ENCODE results near the gene EHD4. TPM values are rescaled to one million over a fixed set of nuclear protein-coding genes. Genes with fewer than 3 reads are reported as not detected.

EHD4 gene
- total and polyA plus RNA-seq, 9 of the 15 experiments (the other 6 are each of a cell fraction or from before 2014, with no cell fraction given), result 0.89 to 10.3 (median 6.4) TPM

DNA sequence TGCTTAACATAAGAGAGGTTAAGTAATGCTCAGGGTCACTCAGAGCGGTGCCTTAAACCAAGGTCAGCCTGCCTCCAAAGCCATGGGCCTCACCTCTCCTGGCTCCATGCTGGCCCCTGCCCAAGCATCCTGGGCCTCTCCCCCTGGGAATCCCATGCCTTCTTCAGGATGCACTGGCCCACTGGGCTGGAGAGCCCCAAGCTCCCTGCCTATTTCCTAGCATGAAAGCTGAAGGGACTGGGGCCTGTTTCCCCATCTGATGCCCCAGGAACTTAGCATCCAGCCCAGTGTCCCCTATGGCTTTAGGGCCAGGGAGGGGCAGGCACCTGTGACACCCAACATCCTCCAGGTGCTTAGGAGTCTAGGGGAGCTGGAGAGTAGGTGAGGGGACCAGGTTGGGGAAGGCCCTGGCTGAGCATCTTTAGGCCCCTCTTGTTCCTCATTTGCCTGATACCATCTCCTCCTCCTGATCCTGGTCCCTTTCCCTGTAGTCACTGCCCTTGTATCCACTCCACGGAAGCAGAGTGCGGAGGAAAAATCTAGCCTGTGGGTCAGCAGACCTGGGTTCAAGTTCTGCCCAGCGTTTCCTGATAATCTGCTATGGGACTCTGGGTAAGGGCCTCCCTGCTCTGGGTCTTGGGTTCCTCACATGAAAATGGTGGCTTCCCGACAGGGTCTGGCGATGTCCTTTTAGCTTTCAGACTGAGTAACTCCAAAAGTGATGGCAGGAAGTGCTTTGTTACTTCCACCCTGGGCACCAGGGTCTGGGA is 28.6 kb downstream of the EHD4 start:
- Histone ChIP-seq H2AFZ (ENCODE audit: low read depth, low read length) (no peak overlapping the region), H3K9me1 (ENCODE audit: control insufficient read depth, insufficient read depth, low read length) (no peaks in the 10 kb centered on the region), H3K4me1 (replicated peaks in 1 of 2; ENCODE audit: control insufficient read depth in 2 of 2, insufficient read depth in 2 of 2, low read length in 2 of 2) (no peaks in the 10 kb centered on the region), H4K20me1 (replicated peaks; ENCODE audit: control insufficient read depth, insufficient read depth, low read length) (no peaks in the 10 kb centered on the region; the same call in none of the 2 replicates), H3K79me2 (ENCODE audit: control insufficient read depth, insufficient read depth, low read length) (no peaks in the 10 kb centered on the region), H3K36me3 (ENCODE audit: control insufficient read depth, insufficient read depth, low read length) (peaks cover 9% of the 10 kb centered on the region; the same call in 1 of the 3 replicates), H3K9ac (ENCODE audit: insufficient read depth in 1 of 2, low read depth in 2 of 2, low read length in 2 of 2) (no peak overlapping the region), H3K4me2 (ENCODE audit: insufficient read depth, low read length) (no peak overlapping the region), H3K9me3 (replicated peaks; ENCODE audit: control insufficient read depth, insufficient read depth, low read depth, low read length) (no peaks in the 10 kb centered on the region), H3K27ac (ENCODE audit: extremely low read depth, low read depth, low read length) (no peak overlapping the region), H3K4me3 (no peak overlapping the region), H3K27me3 (ENCODE audit: control insufficient read depth in 2 of 2, insufficient read depth in 2 of 2, low read length in 2 of 2) (no peaks in the 10 kb centered on the region)
- intact Hi-C loops (cut with micrococcal nuclease) (no loop called here), in situ Hi-C loops (cut with MboI) (no loop called here)
- no peak for DNase-seq (ENCODE audit: extremely low read depth in 1 of 4, low spot score in 3 of 4)
- ATAC-seq, result no peak
- CTCF ChIA-PET (ENCODE audit: low intra/inter-chr PET ratio), result no interaction called here
- no TSS peak for BruUV-seq (replicated peaks)
- WGBS (ENCODE audit: insufficient coverage, low coverage, missing lambda C conversion rate), result 84% methylated on average over 6 of the region's 6 CpGs
- FAIRE-seq, result no peak
- POLR2A ChIA-PET, result interaction anchor here (1.2 to 1.4 kb wide), 2 partner anchors 10 to 18 kb away, joined by 3 to 5 read pairs; no protein-coding TSS in a partner anchor
- TF ChIP-seq, protein P1, sequence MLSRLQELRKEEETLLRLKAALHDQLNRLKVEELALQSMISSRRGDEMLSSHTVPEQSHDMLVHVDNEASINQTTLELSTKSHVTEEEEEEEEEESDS (CRISPR knock-in tag; IDR thresholded peaks at IDR 0.05), result no peak
- TF ChIP-seq GTF2A2 (tag; IDR thresholded peaks at IDR 0.05) (no peak), STAG1 (CRISPR knock-in tag; IDR thresholded peaks at IDR 0.05; ENCODE audit: borderline replicate concordance) (no peak), ELK3 (CRISPR knock-in tag; IDR thresholded peaks at IDR 0.05) (no peak), ZNF239 (CRISPR knock-in tag; IDR thresholded peaks at IDR 0.05) (no peak), ZNF217 (CRISPR knock-in tag; IDR thresholded peaks at IDR 0.05) (no peak), ETV6 (IDR thresholded peaks at IDR 0.05; ENCODE audit: borderline replicate concordance in 1 of 2, low read depth in 2 of 2, low read length in 1 of 2) (no peak), ETV6 (CRISPR knock-in tag; IDR thresholded peaks at IDR 0.05; ENCODE audit: borderline replicate concordance) (no peak), CSDE1 (IDR thresholded peaks at IDR 0.05) (no peak), ZNF583 (CRISPR knock-in tag; IDR thresholded peaks at IDR 0.05) (no peak), DNMT1 (IDR thresholded peaks at IDR 0.05) (no peak), SNRNP70 (optimal IDR thresholded peaks at IDR 0.05; ENCODE audit: low read depth, low read length) (no peak), ZNF717 (CRISPR knock-in tag; IDR thresholded peaks at IDR 0.05) (no peak), ZNF197 (CRISPR knock-in tag; IDR thresholded peaks at IDR 0.05; ENCODE audit: low read depth) (no peak)
- TF ChIP-seq, protein P2, sequence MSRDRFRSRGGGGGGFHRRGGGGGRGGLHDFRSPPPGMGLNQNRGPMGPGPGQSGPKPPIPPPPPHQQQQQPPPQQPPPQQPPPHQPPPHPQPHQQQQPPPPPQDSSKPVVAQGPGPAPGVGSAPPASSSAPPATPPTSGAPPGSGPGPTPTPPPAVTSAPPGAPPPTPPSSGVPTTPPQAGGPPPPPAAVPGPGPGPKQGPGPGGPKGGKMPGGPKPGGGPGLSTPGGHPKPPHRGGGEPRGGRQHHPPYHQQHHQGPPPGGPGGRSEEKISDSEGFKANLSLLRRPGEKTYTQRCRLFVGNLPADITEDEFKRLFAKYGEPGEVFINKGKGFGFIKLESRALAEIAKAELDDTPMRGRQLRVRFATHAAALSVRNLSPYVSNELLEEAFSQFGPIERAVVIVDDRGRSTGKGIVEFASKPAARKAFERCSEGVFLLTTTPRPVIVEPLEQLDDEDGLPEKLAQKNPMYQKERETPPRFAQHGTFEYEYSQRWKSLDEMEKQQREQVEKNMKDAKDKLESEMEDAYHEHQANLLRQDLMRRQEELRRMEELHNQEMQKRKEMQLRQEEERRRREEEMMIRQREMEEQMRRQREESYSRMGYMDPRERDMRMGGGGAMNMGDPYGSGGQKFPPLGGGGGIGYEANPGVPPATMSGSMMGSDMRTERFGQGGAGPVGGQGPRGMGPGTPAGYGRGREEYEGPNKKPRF (IDR thresholded peaks at IDR 0.05; ENCODE audit: low read depth, low read length), result no peak
- TF ChIP-seq, protein P3, sequence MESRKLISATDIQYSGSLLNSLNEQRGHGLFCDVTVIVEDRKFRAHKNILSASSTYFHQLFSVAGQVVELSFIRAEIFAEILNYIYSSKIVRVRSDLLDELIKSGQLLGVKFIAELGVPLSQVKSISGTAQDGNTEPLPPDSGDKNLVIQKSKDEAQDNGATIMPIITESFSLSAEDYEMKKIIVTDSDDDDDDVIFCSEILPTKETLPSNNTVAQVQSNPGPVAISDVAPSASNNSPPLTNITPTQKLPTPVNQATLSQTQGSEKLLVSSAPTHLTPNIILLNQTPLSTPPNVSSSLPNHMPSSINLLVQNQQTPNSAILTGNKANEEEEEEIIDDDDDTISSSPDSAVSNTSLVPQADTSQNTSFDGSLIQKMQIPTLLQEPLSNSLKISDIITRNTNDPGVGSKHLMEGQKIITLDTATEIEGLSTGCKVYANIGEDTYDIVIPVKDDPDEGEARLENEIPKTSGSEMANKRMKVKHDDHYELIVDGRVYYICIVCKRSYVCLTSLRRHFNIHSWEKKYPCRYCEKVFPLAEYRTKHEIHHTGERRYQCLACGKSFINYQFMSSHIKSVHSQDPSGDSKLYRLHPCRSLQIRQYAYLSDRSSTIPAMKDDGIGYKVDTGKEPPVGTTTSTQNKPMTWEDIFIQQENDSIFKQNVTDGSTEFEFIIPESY (CRISPR knock-in tag; IDR thresholded peaks at IDR 0.05), result no peak

All from K562 (cell line).